DMS 273 treated with DMSO at 0.1 percent for 48 hours (cell line): ENCODE results near the gene SIRT6.
A peak's percentile ranks its signal among the peaks of the same experiment; 100 is the strongest.
"Not testable (repeated sequence)": the region's sequence is repeated elsewhere in the genome, so short reads cannot be mapped to it uniquely, and the experiment has no call there.

Source experiments
- DNase-seq: peaks from one replicate; lab custom pipeline; 2025; lab: John Stamatoyannopoulos, UW

The SIRT6 gene

GRCh38 chr19:4199699-4200293 lies 17.4 kb upstream of the SIRT6 start:
- no peak for DNase-seq

- no peak for DNase-seq
Observed at GRCh38 chr19:4198467-4199126, 16.2 kb upstream of the SIRT6 start.

GRCh38 chr19:4197625-4198466 lies 15.5 kb upstream of the SIRT6 start:
- no peak for DNase-seq

DNA sequence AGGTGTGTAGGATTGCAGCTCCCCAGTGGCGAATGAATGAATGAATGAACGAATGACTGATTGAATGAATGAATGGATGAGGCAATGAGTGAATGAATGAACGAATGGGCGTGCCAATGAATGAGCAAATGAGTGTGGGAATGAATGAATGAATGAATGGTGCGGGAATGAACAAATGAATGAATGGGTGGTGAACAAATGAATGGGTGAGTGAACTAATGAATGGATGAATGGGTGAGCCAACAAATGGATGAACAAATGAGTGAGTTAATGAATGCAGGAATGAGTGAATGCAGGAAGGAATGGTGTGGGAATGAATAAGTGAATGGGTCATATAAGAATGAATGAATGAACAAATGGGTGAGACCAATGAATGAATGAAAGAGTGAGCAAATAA lies 14.9 kb upstream of the SIRT6 start:
- DNase-seq = no peak

GRCh38 chr19:4196587-4197148 lies 14.3 kb upstream of the SIRT6 start:
- no peak for DNase-seq

- no peak for DNase-seq
Observed at GRCh38 chr19:4196009-4196408, 13.6 kb upstream of the SIRT6 start.

GRCh38 chr19:4194353-4194752 lies 12.0 kb upstream of the SIRT6 start:
- no peak for DNase-seq

DNA sequence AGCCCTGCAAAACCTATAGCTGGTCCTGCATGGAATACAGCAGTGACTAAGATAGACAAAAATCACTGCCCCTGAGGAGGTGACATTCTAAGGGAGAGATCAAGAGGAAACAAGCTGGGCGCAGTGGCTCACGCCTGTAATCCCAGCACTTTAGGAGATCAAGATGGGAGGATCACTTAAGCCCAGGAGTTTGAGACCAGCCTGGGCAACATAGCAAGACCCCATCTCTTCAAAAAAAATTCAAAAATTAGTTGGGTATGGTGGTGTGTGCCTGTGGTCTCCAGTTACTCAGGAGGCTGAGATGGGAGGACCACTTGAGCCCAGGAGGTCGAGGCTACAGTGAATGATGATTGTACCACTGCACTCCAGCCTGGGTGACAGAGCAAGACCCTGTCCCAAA lies 10.2 kb upstream of the SIRT6 start:
- DNase-seq = not testable (repeated sequence)

DNA sequence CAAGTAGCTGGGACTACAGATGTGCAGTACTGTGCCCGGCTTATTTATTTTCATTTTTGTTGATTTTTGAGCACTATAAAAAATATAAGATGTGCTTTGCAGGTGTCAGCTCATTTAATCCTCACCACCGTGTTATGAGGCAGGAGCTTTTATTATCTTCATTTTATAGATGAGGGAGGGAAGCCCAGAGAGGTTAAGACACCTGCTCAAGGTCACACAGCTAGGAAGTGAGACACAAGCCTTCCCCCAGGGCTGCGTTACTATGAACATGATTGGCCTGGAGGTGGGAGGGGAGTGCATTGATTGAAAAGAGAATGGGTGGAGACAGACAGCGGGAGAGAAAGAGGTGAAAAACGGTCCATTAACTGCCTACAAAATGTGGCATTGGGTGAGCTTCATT lies 7.3 kb upstream of the SIRT6 start:
- no peak for DNase-seq

- DNase-seq = no peak
Observed at GRCh38 chr19:4187313-4188122, 5.2 kb upstream of the SIRT6 start.

DNA sequence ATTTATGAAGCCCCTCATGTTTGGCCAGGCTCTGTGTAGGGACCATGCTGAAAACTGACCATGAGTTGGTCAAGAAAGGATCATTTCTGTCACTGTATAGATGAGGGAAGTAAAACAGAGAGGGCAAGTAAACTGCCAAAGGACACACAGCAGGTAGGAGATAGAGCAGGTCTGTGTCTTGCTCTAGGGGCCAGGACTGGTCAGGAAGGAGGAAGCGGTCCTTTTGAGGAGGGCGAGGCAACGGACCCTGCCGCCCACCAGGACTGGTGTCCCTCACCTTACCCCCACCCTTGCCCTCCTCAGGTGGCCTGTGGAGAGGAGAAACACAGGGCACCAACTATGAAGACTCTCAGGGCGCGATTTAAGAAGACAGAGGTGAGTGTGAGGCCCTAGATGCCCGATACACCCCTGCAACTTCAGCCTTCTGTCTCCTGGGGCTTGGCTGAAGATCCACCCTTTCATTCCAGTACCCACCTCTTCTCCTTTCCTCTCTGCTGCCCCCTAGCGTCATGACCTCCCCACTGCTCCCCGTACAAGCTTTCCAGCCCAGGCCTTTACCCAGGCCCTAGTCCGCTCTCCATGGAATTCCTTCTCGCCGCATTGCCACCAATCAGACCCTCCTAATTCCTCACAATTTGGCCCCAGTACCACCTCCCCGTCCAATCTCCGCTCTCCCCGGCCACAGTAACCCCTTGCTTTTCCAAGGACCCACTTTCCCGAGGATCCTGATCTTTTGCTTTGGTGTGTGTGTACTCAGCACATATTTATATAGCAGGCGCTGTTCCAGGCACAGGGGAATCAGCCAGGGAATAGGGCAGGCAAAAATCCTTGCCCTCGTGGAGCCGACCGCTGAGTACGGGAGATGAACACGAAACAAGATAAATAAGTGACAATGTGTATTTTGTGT lies 4.0 kb upstream of the SIRT6 start:
- peak; percentile 54 for DNase-seq

GRCh38 chr19:4185413-4186086 lies 3.2 kb upstream of the SIRT6 start:
- no peak for DNase-seq

GRCh38 chr19:4184718-4185352 lies 2.5 kb upstream of the SIRT6 start:
- DNase-seq = no peak

GRCh38 chr19:4183967-4184717 lies 1.8 kb upstream of the SIRT6 start:
- DNase-seq = peak; percentile 55

GRCh38 chr19:4181053-4181508 lies 1.3 kb downstream of the SIRT6 start:
- no peak for DNase-seq

- no peak for DNase-seq
Observed at GRCh38 chr19:4178990-4179389, 3.4 kb downstream of the SIRT6 start.

GRCh38 chr19:4177146-4177545 lies 5.2 kb downstream of the SIRT6 start:
- DNase-seq = no peak

DNA sequence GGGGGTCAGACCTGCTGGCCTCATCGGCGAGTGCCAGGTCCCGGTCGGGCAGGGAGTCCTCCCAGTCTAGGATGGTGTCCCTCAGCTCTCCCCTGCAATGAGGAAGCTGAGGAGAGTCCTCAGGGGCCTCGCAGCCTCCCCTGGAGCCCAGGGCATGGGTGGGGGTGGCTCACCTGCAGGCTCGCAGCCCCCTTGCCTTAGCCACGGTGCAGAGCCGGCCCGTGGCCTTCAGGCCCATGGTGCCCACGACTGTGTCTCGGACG lies 6.8 kb downstream of the SIRT6 start:
- DNase-seq = no peak
